Stimulated activated CD4-positive, alpha-beta T cell treated with anti-CD3 and anti-CD28 coated beads, Interleukin-4, amount 100 ng/mL, for 4 hours (primary cell): ENCODE data around the gene CMBL.
"Not testable (repeated sequence)": the region's sequence is repeated elsewhere in the genome, so short reads cannot be mapped to it uniquely, and the experiment has no call there.

ENCODE experiments used
- DNase-seq, 2 experiments: peaks; one replicate each; pipeline ENCODE4 v3.0.0-alpha.2; 2020

The CMBL gene

GRCh38 chr5:10253390-10253789 lies 54.3 kb downstream of the CMBL start:
- DNase-seq, result no peak

GRCh38 chr5:10251405-10251804 lies 56.3 kb downstream of the CMBL start:
- no peak for DNase-seq

GRCh38 chr5:10250806-10251276 lies 56.9 kb downstream of the CMBL start:
- no peak for DNase-seq

- DNase-seq, result peak; percentile 80 to 91
These were observed 57.5 kb downstream of the CMBL start, which contains the start of gene CCT5 for GRCh38 chr5:10249948-10250805. Gene CCT5 (plus strand): TSS chr5:10250280. CDS start chr5:10250341, 61 bp downstream.

GRCh38 chr5:10248378-10249260 lies 59.1 kb downstream of the CMBL start:
- no peak for DNase-seq

GRCh38 chr5:10247217-10247616 lies 60.5 kb downstream of the CMBL start:
- DNase-seq, result not testable (repeated sequence)

- no peak for DNase-seq
These were observed 60.9 kb downstream of the CMBL start for GRCh38 chr5:10246761-10247160.

- no peak for DNase-seq
These were observed 63.3 kb downstream of the CMBL start for GRCh38 chr5:10244342-10244944.

- DNase-seq, result no peak
These were observed 64.0 kb downstream of the CMBL start for GRCh38 chr5:10243660-10244240.

GRCh38 chr5:10235350-10235749 lies 72.4 kb downstream of the CMBL start:
- DNase-seq, result no peak

GRCh38 chr5:10233505-10233904 lies 74.2 kb downstream of the CMBL start:
- no peak for DNase-seq

GRCh38 chr5:10233011-10233410 lies 74.7 kb downstream of the CMBL start:
- no peak for DNase-seq

GRCh38 chr5:10232386-10232785 lies 75.3 kb downstream of the CMBL start:
- DNase-seq, result no peak

GRCh38 chr5:10229306-10230048 lies 78.2 kb downstream of the CMBL start:
- no peak for DNase-seq

- no peak for DNase-seq
These were observed 79.4 kb downstream of the CMBL start for GRCh38 chr5:10228288-10228687.
